Astrocyte (in vitro differentiated cells and primary cell): ENCODE measurements around the gene STRA8. TPM values are rescaled to one million over a fixed set of nuclear protein-coding genes. Genes with fewer than 3 reads are reported as not detected.

Source experiments
- DNase-seq: peaks from one replicate; pipeline ENCODE4 v3.0.0-alpha.2; 2010; ENCODE audit warnings: low read depth
- FAIRE-seq: peaks from 2 replicates; lab custom pipeline; 2011; peaks lifted over from hg19 to GRCh38; lab: Jason Lieb, UNC
- H2AFZ ChIP-seq: 2 replicates; pipeline ENCODE4 v1.6.0; 2012; ENCODE audit warnings: low read depth, low read length, inconsistent platforms
- H3K27ac ChIP-seq: 2 replicates; pipeline ENCODE4 v1.5.1; 2011; ENCODE audit warnings: low read depth, low read length, inconsistent platforms
- H3K27me3 ChIP-seq: 2 replicates; pipeline ENCODE4 v1.6.0; 2011; ENCODE audit warnings: low read length, inconsistent platforms; ENCODE audit not compliant: insufficient read depth
- H3K36me3 ChIP-seq: 2 replicates; pipeline ENCODE4 v1.5.1; 2011; ENCODE audit warnings: low read length, inconsistent platforms; ENCODE audit not compliant: insufficient read depth
- H3K4me1 ChIP-seq: 2 replicates; pipeline ENCODE4 v1.5.1; 2011; ENCODE audit warnings: low read length, inconsistent platforms; ENCODE audit not compliant: insufficient read depth
- H3K4me2 ChIP-seq: 2 replicates; pipeline ENCODE4 v1.6.0; 2012; ENCODE audit warnings: low read length, inconsistent platforms
- H3K4me3 ChIP-seq: 2 replicates; pipeline ENCODE4 v1.5.1; 2011; ENCODE audit warnings: low read depth, mild to moderate bottlenecking, low read length, inconsistent platforms; ENCODE audit not compliant: insufficient read depth
- H3K79me2 ChIP-seq: 2 replicates; pipeline ENCODE4 v1.6.0; 2012; ENCODE audit warnings: mild to moderate bottlenecking, low read length, inconsistent platforms; ENCODE audit not compliant: insufficient read depth
- H3K9ac ChIP-seq: 2 replicates; pipeline ENCODE4 v1.6.0; 2012; ENCODE audit warnings: mild to moderate bottlenecking, low read length, inconsistent platforms
- H3K9me3 ChIP-seq: 2 replicates; pipeline ENCODE4 v1.5.1; 2012; ENCODE audit warnings: low read depth, mild to moderate bottlenecking, low read length, inconsistent platforms; ENCODE audit not compliant: insufficient read depth
- H4K20me1 ChIP-seq: 2 replicates; pipeline ENCODE4 v1.6.0; 2012; ENCODE audit warnings: low read length, inconsistent platforms; ENCODE audit not compliant: insufficient read depth
- H3K27ac Mint-ChIP-seq: one replicate; pipeline ENCODE4 v1.8.0; 2021; ENCODE audit warnings: mild to moderate bottlenecking, mixed read lengths; ENCODE audit not compliant: unreplicated experiment
- H3K27me3 Mint-ChIP-seq: one replicate; pipeline ENCODE4 v1.8.0; 2021; ENCODE audit warnings: low read depth, mixed read lengths; ENCODE audit not compliant: unreplicated experiment
- H3K36me3 Mint-ChIP-seq: one replicate; pipeline ENCODE4 v1.8.0; 2021; ENCODE audit warnings: low read depth, mixed read lengths; ENCODE audit not compliant: unreplicated experiment
- H3K4me1 Mint-ChIP-seq: one replicate; pipeline ENCODE4 v1.8.0; 2021; ENCODE audit warnings: low read depth, mixed read lengths; ENCODE audit not compliant: unreplicated experiment
- H3K4me3 Mint-ChIP-seq: one replicate; pipeline ENCODE4 v1.8.0; 2021; ENCODE audit warnings: mild to moderate bottlenecking, moderate library complexity, mixed read lengths; ENCODE audit not compliant: unreplicated experiment
- H3K9me3 Mint-ChIP-seq: one replicate; pipeline ENCODE4 v1.8.0; 2021; ENCODE audit warnings: mild to moderate bottlenecking, mixed read lengths; ENCODE audit not compliant: unreplicated experiment
- EZH2 ChIP-seq: IDR thresholded peaks from 2 replicates; pipeline ENCODE4 v1.6.1; 2012; ENCODE audit warnings: mild to moderate bottlenecking, low read length, inconsistent platforms; ENCODE audit not compliant: insufficient read depth
- total RNA-seq: library from RNA; stranded (reverse); gene quantifications from 2 replicates; pipeline ENCODE4 v1.2.1, GENCODE V29; 2021
- TF ChIP-seq, protein P1 (sequence below): IDR thresholded peaks from 2 replicates; pipeline ENCODE4 v1.5.1; 2011; ENCODE audit warnings: low read depth, mild to moderate bottlenecking, inconsistent platforms, low read length, moderate library complexity; ENCODE audit not compliant: insufficient read depth

The STRA8 gene
- total RNA-seq, 1 donor from 2014 or later, result not detected

DNA sequence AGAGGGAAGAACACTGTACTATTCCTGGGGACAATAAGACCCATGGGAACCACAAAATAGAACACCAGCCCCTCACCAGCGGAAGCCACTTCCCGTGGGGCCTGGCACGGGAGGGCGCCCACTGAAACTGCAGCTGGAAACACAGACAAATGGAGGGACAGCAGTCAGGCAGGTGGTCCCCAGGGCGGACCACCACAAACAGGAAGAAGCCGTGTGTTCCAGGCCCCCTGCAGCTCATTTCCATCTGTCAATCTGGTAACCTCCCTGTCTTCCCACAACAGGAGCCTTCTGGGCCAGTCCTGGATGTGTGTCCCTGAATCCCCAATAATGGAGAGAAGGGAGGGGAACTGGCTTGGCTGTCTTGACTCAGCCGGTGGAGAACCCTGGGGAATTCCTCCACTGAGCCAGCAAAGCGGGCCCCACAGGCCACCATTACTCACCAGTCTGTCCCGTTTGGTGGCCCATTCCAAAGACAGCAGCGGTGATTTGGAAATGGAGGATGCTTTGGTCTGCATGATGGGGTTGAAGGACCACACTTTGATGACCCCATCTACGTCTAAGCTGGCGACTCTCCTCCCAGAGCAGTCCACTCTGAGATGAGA is 39.0 kb upstream of the STRA8 start:
- DNase-seq (no peak), FAIRE-seq (no peak)
- Histone ChIP-seq H3K36me3 (peaks cover 3% of the 10 kb centered on the region), H3K27me3 (no peaks in the 10 kb centered on the region), H3K9me3 (no peaks in the 10 kb centered on the region), H3K79me2 (no peaks in the 10 kb centered on the region), H3K4me3 (no peak overlapping the region), H3K9ac (peak overlapping the region; percentile 76), H3K27ac (peak overlapping the region; percentile 79), H3K4me1 (peaks cover 19% of the 10 kb centered on the region), H2AFZ (no peak overlapping the region), H4K20me1 (no peaks in the 10 kb centered on the region), H3K4me2 (peak overlapping the region; percentile 53)
- H3K27ac Mint-ChIP-seq, result peak overlapping the region; percentile 95
- no peak overlapping the region for H3K4me3 Mint-ChIP-seq
- no peaks in the 10 kb centered on the region for H3K9me3 Mint-ChIP-seq
- peaks cover 20% of the 10 kb centered on the region for H3K36me3 Mint-ChIP-seq
- H3K27me3 Mint-ChIP-seq, result no peaks in the 10 kb centered on the region
- TF ChIP-seq, protein P1, sequence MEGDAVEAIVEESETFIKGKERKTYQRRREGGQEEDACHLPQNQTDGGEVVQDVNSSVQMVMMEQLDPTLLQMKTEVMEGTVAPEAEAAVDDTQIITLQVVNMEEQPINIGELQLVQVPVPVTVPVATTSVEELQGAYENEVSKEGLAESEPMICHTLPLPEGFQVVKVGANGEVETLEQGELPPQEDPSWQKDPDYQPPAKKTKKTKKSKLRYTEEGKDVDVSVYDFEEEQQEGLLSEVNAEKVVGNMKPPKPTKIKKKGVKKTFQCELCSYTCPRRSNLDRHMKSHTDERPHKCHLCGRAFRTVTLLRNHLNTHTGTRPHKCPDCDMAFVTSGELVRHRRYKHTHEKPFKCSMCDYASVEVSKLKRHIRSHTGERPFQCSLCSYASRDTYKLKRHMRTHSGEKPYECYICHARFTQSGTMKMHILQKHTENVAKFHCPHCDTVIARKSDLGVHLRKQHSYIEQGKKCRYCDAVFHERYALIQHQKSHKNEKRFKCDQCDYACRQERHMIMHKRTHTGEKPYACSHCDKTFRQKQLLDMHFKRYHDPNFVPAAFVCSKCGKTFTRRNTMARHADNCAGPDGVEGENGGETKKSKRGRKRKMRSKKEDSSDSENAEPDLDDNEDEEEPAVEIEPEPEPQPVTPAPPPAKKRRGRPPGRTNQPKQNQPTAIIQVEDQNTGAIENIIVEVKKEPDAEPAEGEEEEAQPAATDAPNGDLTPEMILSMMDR, result no peak
- no peak for TF ChIP-seq EZH2
- H3K4me1 Mint-ChIP-seq, result peaks cover 28% of the 10 kb centered on the region

DNA sequence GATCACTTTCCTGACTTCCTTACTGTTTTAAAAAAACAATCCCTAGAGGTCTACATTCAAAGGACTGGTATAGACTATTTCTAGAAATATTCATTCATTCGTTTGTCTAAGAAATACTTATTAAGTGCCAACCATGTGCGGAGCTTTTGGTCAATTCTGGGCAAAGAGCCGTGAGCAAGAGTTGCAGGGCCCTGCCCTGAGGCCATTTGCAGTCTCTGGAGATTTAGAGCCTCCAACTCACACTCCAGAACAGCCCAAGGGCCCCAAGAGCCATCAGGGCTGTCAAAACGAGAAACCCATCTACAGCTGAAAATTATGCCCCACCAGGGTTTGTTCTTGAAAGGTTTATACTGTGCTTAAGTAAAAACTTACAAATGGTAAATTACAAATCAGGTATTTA is 38.5 kb upstream of the STRA8 start:
- Histone ChIP-seq H3K9ac (no peak overlapping the region), H3K4me1 (peaks cover 19% of the 10 kb centered on the region), H3K4me2 (peak overlapping the region; percentile 53), H3K27ac (peak overlapping the region; percentile 79), H3K27me3 (no peaks in the 10 kb centered on the region), H3K36me3 (peaks cover 3% of the 10 kb centered on the region), H4K20me1 (no peaks in the 10 kb centered on the region), H3K79me2 (no peaks in the 10 kb centered on the region), H2AFZ (no peak overlapping the region), H3K4me3 (no peak overlapping the region), H3K9me3 (no peaks in the 10 kb centered on the region)
- Mint-ChIP-seq H3K4me3 (no peak overlapping the region), H3K9me3 (no peaks in the 10 kb centered on the region), H3K27ac (no peak overlapping the region), H3K4me1 (peaks cover 28% of the 10 kb centered on the region), H3K27me3 (no peaks in the 10 kb centered on the region), H3K36me3 (peaks cover 17% of the 10 kb centered on the region)
- FAIRE-seq, result no peak
- TF ChIP-seq EZH2, result no peak
- TF ChIP-seq, protein P1, result no peak
- DNase-seq, result no peak

DNA sequence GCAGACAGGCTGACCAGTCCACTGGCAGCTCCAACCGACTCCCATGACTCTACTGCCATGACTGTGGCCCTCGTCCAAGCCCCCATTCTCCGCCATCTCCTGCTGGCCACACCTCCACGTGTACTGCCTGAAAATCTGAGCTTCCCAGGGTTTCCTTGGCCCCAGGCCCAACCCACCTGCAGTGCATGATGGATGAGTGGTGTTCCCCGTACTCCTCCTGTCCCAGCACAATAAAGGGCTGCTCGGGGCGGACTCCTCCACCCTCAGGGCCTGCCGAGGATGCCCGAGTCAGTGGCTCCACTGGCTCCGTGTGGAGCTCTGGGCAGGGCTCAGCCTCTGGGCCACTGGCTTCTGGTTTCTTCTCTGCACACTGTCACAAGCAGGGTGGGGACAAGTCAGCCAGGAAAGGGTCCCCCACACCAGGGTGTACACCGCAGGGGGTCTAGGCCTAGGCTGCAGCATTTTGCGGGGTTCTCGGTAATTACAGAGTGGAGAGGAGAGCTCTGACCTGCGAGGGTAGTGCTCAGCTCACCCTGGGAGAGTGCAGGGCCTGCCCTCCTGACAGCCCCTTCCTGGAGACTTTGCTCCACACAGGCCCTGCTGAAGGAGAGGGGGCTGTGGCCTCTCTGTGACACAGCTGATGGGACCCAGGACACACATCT is 37.5 kb upstream of the STRA8 start:
- Mint-ChIP-seq H3K9me3 (no peaks in the 10 kb centered on the region), H3K36me3 (peaks cover 17% of the 10 kb centered on the region), H3K4me1 (peaks cover 31% of the 10 kb centered on the region), H3K27me3 (no peaks in the 10 kb centered on the region), H3K27ac (no peak overlapping the region), H3K4me3 (no peak overlapping the region)
- Histone ChIP-seq H2AFZ (no peak overlapping the region), H3K9ac (no peak overlapping the region), H3K27ac (no peak overlapping the region), H4K20me1 (no peaks in the 10 kb centered on the region), H3K9me3 (no peaks in the 10 kb centered on the region), H3K4me1 (peaks cover 23% of the 10 kb centered on the region), H3K36me3 (peaks cover 6% of the 10 kb centered on the region), H3K27me3 (no peaks in the 10 kb centered on the region), H3K4me3 (no peak overlapping the region), H3K79me2 (no peaks in the 10 kb centered on the region), H3K4me2 (no peak overlapping the region)
- FAIRE-seq, result no peak
- no peak for DNase-seq
- TF ChIP-seq EZH2, result no peak
